Endothelial cell (in vitro differentiated cells): ENCODE results near the gene OPHN1. TPM values are rescaled to one million over a fixed set of nuclear protein-coding genes. Genes with fewer than 3 reads are reported as not detected.

Experiments
- DNase-seq: peaks from one replicate; pipeline ENCODE4 v3.0.0; 2021; ENCODE audit warnings: low spot score
- H3K27ac Mint-ChIP-seq: one replicate; pipeline ENCODE4 v1.8.0; 2021; ENCODE audit warnings: mixed read lengths, inconsistent platforms; ENCODE audit not compliant: unreplicated experiment
- H3K27me3 Mint-ChIP-seq: one replicate; pipeline ENCODE4 v1.8.0; 2021; ENCODE audit warnings: mild to moderate bottlenecking, moderate library complexity, mixed read lengths, inconsistent platforms; ENCODE audit not compliant: unreplicated experiment
- H3K36me3 Mint-ChIP-seq: one replicate; pipeline ENCODE4 v1.8.0; 2021; ENCODE audit warnings: mild to moderate bottlenecking, low read depth, mixed read lengths, inconsistent platforms; ENCODE audit not compliant: unreplicated experiment
- H3K4me1 Mint-ChIP-seq: one replicate; pipeline ENCODE4 v1.8.0; 2021; ENCODE audit warnings: mild to moderate bottlenecking, mixed read lengths, inconsistent platforms; ENCODE audit not compliant: unreplicated experiment
- H3K4me3 Mint-ChIP-seq: one replicate; pipeline ENCODE4 v1.8.0; 2021; ENCODE audit warnings: mild to moderate bottlenecking, mixed read lengths, inconsistent platforms; ENCODE audit not compliant: unreplicated experiment
- H3K9me3 Mint-ChIP-seq: one replicate; pipeline ENCODE4 v1.8.0; 2021; ENCODE audit warnings: mixed read lengths, inconsistent platforms; ENCODE audit not compliant: unreplicated experiment
- CTCF ChIP-seq: fragments of 200-600 bp; sonication (generic); IDR thresholded peaks from one replicate; pipeline ENCODE4 v1.5.0; 2021; ENCODE audit warnings: antibody characterized with exemption; ENCODE audit not compliant: unreplicated experiment
- total RNA-seq: library from RNA; stranded (reverse); fragmentation: NEBNext Ultra II Directional; extraction: Animal tissue kit (Norgen Biotek cat#: 25700); gene quantifications from one replicate; pipeline ENCODE4 v1.2.1, GENCODE V29; 2021; ENCODE audit not compliant: unreplicated experiment

OPHN1 gene
- total RNA-seq, 1 donor from 2014 or later, result 13.2 TPM

- Mint-ChIP-seq H3K4me3 (no peak overlapping the region), H3K4me1 (no peaks in the 10 kb centered on the region), H3K27ac (no peak overlapping the region)
Measured at GRCh38 chrX:68132749-68133148, 300.5 kb downstream of the OPHN1 start.

GRCh38 chrX:68121835-68122234, 311.5 kb downstream of the OPHN1 start:
- no peak overlapping the region for H3K4me3 Mint-ChIP-seq
- no peaks in the 10 kb centered on the region for H3K27me3 Mint-ChIP-seq
- no peak for TF ChIP-seq CTCF
- H3K4me1 Mint-ChIP-seq, result no peaks in the 10 kb centered on the region
- no peaks in the 10 kb centered on the region for H3K9me3 Mint-ChIP-seq
- H3K36me3 Mint-ChIP-seq, result no peaks in the 10 kb centered on the region
- no peak for DNase-seq
- no peak overlapping the region for H3K27ac Mint-ChIP-seq

More at GRCh38 chrX:68132749-68133148, 300.5 kb downstream of the OPHN1 start:
- no peaks in the 10 kb centered on the region for H3K36me3 Mint-ChIP-seq
- H3K27me3 Mint-ChIP-seq, result no peaks in the 10 kb centered on the region
- no peaks in the 10 kb centered on the region for H3K9me3 Mint-ChIP-seq
- DNase-seq, result no peak
- TF ChIP-seq CTCF, result no peak

DNA sequence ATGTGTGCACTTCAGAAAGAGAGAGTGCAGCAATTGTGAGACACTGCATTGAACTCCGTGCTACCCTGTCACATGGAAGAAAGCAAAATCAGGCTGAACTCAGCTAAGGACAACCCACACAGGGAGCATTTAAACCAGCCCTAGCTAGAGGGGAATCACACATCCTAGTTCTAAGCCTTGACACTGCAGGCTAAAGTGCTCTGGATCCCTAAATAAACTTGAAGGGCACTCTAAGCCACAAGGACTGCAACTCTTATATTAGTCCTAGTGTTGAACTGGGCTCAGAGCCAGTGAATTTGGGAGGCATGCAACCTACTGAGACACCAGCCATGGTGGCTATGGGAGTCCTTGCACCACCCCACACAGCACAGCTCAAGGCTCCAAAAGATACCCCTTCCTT, 311.9 kb downstream of the OPHN1 start:
- no peak overlapping the region for H3K4me3 Mint-ChIP-seq
- H3K9me3 Mint-ChIP-seq, result no peaks in the 10 kb centered on the region
- H3K27ac Mint-ChIP-seq, result no peak overlapping the region
- H3K27me3 Mint-ChIP-seq, result no peaks in the 10 kb centered on the region
- H3K36me3 Mint-ChIP-seq, result no peaks in the 10 kb centered on the region
- TF ChIP-seq CTCF, result no peak
- no peaks in the 10 kb centered on the region for H3K4me1 Mint-ChIP-seq
- DNase-seq, result no peak

DNA sequence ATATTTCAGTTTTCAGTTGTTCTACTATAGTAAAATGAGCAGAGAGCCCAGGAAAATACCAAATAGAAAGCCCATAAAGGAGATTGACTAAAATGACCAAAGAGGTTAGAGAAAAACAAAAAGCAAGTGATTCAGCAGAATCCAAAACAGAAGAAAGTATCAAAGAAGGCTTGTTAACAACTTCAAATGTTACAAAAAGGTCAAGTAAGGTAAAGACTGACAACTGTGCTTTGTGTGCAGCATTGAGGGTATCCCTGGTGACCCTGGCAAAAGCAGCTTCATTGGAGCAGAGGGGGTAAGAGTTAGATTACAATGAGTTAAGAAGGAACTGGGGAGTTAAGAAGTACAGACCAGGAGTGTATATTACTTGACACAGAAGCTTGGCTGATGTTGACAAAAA, 317.9 kb downstream of the OPHN1 start:
- no peaks in the 10 kb centered on the region for H3K4me1 Mint-ChIP-seq
- H3K27ac Mint-ChIP-seq, result no peak overlapping the region
- no peaks in the 10 kb centered on the region for H3K36me3 Mint-ChIP-seq
- no peak for TF ChIP-seq CTCF
- no peak for DNase-seq
- H3K27me3 Mint-ChIP-seq, result peaks cover 2% of the 10 kb centered on the region
- H3K9me3 Mint-ChIP-seq, result no peaks in the 10 kb centered on the region
- H3K4me3 Mint-ChIP-seq, result no peak overlapping the region

GRCh38 chrX:68114573-68115129, 318.6 kb downstream of the OPHN1 start:
- DNase-seq, result no peak
- Mint-ChIP-seq H3K4me3 (no peak overlapping the region), H3K36me3 (peaks cover 3% of the 10 kb centered on the region), H3K27me3 (peaks cover 2% of the 10 kb centered on the region), H3K4me1 (no peaks in the 10 kb centered on the region), H3K9me3 (no peaks in the 10 kb centered on the region), H3K27ac (no peak overlapping the region)
- TF ChIP-seq CTCF, result no peak
